HepG2 (cell line): ENCODE results near the gene RHBDF2. TPM values are rescaled to one million over a fixed set of nuclear protein-coding genes. Genes with fewer than 3 reads are reported as not detected.

Experiments
- AGO2 ChIP-seq: fragments of 200-400 bp; formaldehyde crosslinking; optimal IDR thresholded peaks from 2 replicates; pipeline ENCODE3; 2017; ENCODE audit warnings: mild to moderate bottlenecking, low read depth, low read length, moderate library complexity
- BRCA1 ChIP-seq: sonication (generic); formaldehyde crosslinking; IDR thresholded peaks from 2 replicates; pipeline ENCODE4 v1.4.0; 2020; ENCODE audit warnings: missing genetic modification reagents
- CC2D1A ChIP-seq: sonication (generic); formaldehyde crosslinking; IDR thresholded peaks from 2 replicates; pipeline ENCODE4 v1.8.1; 2023; ENCODE audit warnings: mild to moderate bottlenecking, missing genetic modification reagents
- CREB3 ChIP-seq: sonication (generic); formaldehyde crosslinking; IDR thresholded peaks from 2 replicates; pipeline ENCODE4 v1.5.0; 2020; ENCODE audit warnings: missing genetic modification reagents
- ELF3 ChIP-seq: IDR thresholded peaks from 2 replicates; pipeline ENCODE4 v1.6.1; 2016; ENCODE audit warnings: missing genetic modification reagents, missing compliant biosample characterization
- KAT7 ChIP-seq: IDR thresholded peaks from 2 replicates; pipeline ENCODE4 v1.6.1; 2018; ENCODE audit warnings: borderline replicate concordance, missing compliant biosample characterization
- NFKB2 ChIP-seq: sonication (generic); formaldehyde crosslinking; IDR thresholded peaks from 2 replicates; pipeline ENCODE4 v1.4.0; 2020; ENCODE audit warnings: missing genetic modification reagents, borderline replicate concordance
- PATZ1 ChIP-seq: sonication (generic); formaldehyde crosslinking; IDR thresholded peaks from 2 replicates; pipeline ENCODE4 v1.4.0; 2020; ENCODE audit warnings: missing genetic modification reagents
- RBAK ChIP-seq: sonication (generic); formaldehyde crosslinking; IDR thresholded peaks from 2 replicates; pipeline ENCODE4 v1.5.1; 2020; ENCODE audit warnings: mild to moderate bottlenecking, missing genetic modification reagents
- ZBTB21 ChIP-seq: sonication (generic); formaldehyde crosslinking; IDR thresholded peaks from 2 replicates; pipeline ENCODE4 v1.4.0; 2020; ENCODE audit warnings: missing genetic modification reagents
- ZBTB4 ChIP-seq: sonication (generic); formaldehyde crosslinking; IDR thresholded peaks from 2 replicates; pipeline ENCODE4 v1.4.0; 2020; ENCODE audit warnings: missing genetic modification reagents, mild to moderate bottlenecking, borderline replicate concordance
- ZBTB46 ChIP-seq: sonication (generic); formaldehyde crosslinking; IDR thresholded peaks from 2 replicates; pipeline ENCODE4 v1.4.0; 2020; ENCODE audit warnings: mild to moderate bottlenecking, missing genetic modification reagents, borderline replicate concordance
- ZFP90 ChIP-seq: sonication (generic); formaldehyde crosslinking; IDR thresholded peaks from 2 replicates; pipeline ENCODE4 v1.8.0; 2022; ENCODE audit warnings: missing genetic modification reagents, mild to moderate bottlenecking, inconsistent platforms, borderline replicate concordance
- ZFP91 ChIP-seq: sonication (generic); formaldehyde crosslinking; IDR thresholded peaks from 2 replicates; pipeline ENCODE4 v1.9.0; 2022; ENCODE audit warnings: missing genetic modification reagents, mild to moderate bottlenecking, borderline replicate concordance
- ZNF619 ChIP-seq: sonication (generic); formaldehyde crosslinking; IDR thresholded peaks from 2 replicates; pipeline ENCODE4 v1.4.0; 2020; ENCODE audit warnings: mild to moderate bottlenecking, missing genetic modification reagents
- ZNF83 ChIP-seq: sonication (generic); formaldehyde crosslinking; IDR thresholded peaks from 2 replicates; pipeline ENCODE4 v1.4.0; 2020; ENCODE audit warnings: missing genetic modification reagents, mild to moderate bottlenecking, borderline replicate concordance
- ZSCAN20 ChIP-seq: sonication (generic); formaldehyde crosslinking; IDR thresholded peaks from 2 replicates; pipeline ENCODE4 v1.4.0; 2020; ENCODE audit warnings: missing genetic modification reagents, mild to moderate bottlenecking, borderline replicate concordance
- polyA plus RNA-seq, 8 experiments: library from polyadenylated mRNA; depleted of rRNA in 3 of 8; stranded (reverse) in 7 of 8; unstranded in 1 of 8; fragments of >200 nt; fragmentation: Illumina TruSeq in 4 of 8; extraction: Trizol in 4 of 8; gene quantifications; 2 replicates each; pipeline versions ENCODE4 v1.2.1 to v1.2.3, GENCODE V29; 2011 to 2016; ENCODE audit warnings: low read depth in 4 of 8, missing spikeins in 1 of 8, mixed read lengths in 1 of 8; ENCODE audit not compliant: insufficient read depth in 1 of 8
- total RNA-seq, 5 experiments: library from RNA; depleted of rRNA; stranded (reverse); fragments of >200 nt; fragmentation: Illumina TruSeq; extraction: Trizol; gene quantifications; 2 replicates each; pipeline ENCODE4 v1.2.3, GENCODE V29; 2016; ENCODE audit warnings: low read depth in 1 of 5

Gene RHBDF2
- total and polyA plus RNA-seq, 2 of the 13 experiments (the other 11 are each of a cell fraction or from before 2014, with no cell fraction given) = 7.8 to 24.2 TPM

GRCh38 chr17:76523084-76524037, 22.1 kb upstream of the RHBDF2 start (continued):
- no peak for TF ChIP-seq ZBTB46 (CRISPR knock-in tag)
- no peak for TF ChIP-seq BRCA1 (CRISPR knock-in tag)
- peak; percentile 67; the same call in 1 of the 2 replicates for TF ChIP-seq ZNF83 (CRISPR knock-in tag)
- peak; percentile 41; the same call in 1 of the 2 replicates for TF ChIP-seq ELF3 (CRISPR knock-in tag)
- no peak for TF ChIP-seq ZBTB21 (CRISPR knock-in tag)
- TF ChIP-seq CREB3 = no peak
- peak; percentile 43; the same call in 1 of the 2 replicates for TF ChIP-seq ZFP90
- TF ChIP-seq KAT7 (CRISPR knock-in tag) = peak; percentile 55; the same call in 1 of the 2 replicates
- peak; percentile 52; the same call in 1 of the 2 replicates for TF ChIP-seq PATZ1 (CRISPR knock-in tag)
- TF ChIP-seq NFKB2 (CRISPR knock-in tag) = peak; percentile 87
- peak; percentile 85; the same call in 1 of the 2 replicates for TF ChIP-seq ZFP91 (CRISPR knock-in tag)
- TF ChIP-seq AGO2 = no peak
- peak; percentile 56; the same call in 1 of the 2 replicates for TF ChIP-seq ZBTB4
- TF ChIP-seq ZNF619 (CRISPR knock-in tag) = peak; percentile 95; the same call in 1 of the 2 replicates
- TF ChIP-seq CC2D1A (CRISPR knock-in tag) = no peak
- 0 out of 2 replicates have a peak, but pooled peaks have one; percentile 30 for TF ChIP-seq RBAK (CRISPR knock-in tag)
- no peak for TF ChIP-seq ZSCAN20
